ENCODE data around the gene SVIL. TPM values are rescaled to one million over a fixed set of nuclear protein-coding genes. Genes with fewer than 3 reads are reported as not detected.
"Not testable (repeated sequence)": the region's sequence is repeated elsewhere in the genome, so short reads cannot be mapped to it uniquely, and the experiment has no call there.

Gene SVIL
- polyA plus RNA-seq, 1 experiment = 5.7 TPM

GRCh38 chr10:29563420-29564035 lies 71.2 kb downstream of the SVIL start:
- no peak overlapping the region for H3K4me3 ChIP-seq (ENCODE audit: low read depth, low read length)
- ChIA-PET POLR2A (no interaction called here), CTCF (interaction anchor here (1.0 kb wide), 1 partner anchor 28 kb away, joined by 4 read pairs; no protein-coding TSS in a partner anchor)
- no peak for TF ChIP-seq CTCF (IDR thresholded peaks at IDR 0.05; ENCODE audit: insufficient read depth, low read depth, low read length)
- no peak for DNase-seq (ENCODE audit: low read depth)
- no peaks in the 10 kb centered on the region for H3K27me3 ChIP-seq (ENCODE audit: control insufficient read depth, insufficient read depth, low read length)
- no peaks in the 10 kb centered on the region for H3K36me3 ChIP-seq (ENCODE audit: control insufficient read depth, insufficient read depth, low read length)

GRCh38 chr10:29563006-29563405 lies 71.8 kb downstream of the SVIL start:
- CTCF ChIA-PET = interaction anchor here (1.0 kb wide), 1 partner anchor 28 kb away, joined by 4 read pairs; no protein-coding TSS in a partner anchor
- POLR2A ChIA-PET = not testable (repeated sequence)

GRCh38 chr10:29559996-29560395 lies 74.8 kb downstream of the SVIL start:
- CTCF ChIA-PET = interaction anchor here (0.5 to 1.1 kb wide), 3 partner anchors 10 to 164 kb away, joined by 3 read pairs; no protein-coding TSS in a partner anchor
- TF ChIP-seq CTCF (IDR thresholded peaks at IDR 0.05; ENCODE audit: insufficient read depth, low read depth, low read length) = no peak
- no peak for DNase-seq (ENCODE audit: low read depth)
- Histone ChIP-seq H3K4me3 (ENCODE audit: low read depth, low read length) (no peak overlapping the region), H3K27me3 (ENCODE audit: control insufficient read depth, insufficient read depth, low read length) (no peaks in the 10 kb centered on the region), H3K36me3 (ENCODE audit: control insufficient read depth, insufficient read depth, low read length) (no peaks in the 10 kb centered on the region)
- POLR2A ChIA-PET = no interaction called here

More at GRCh38 chr10:29563006-29563405, 71.8 kb downstream of the SVIL start:
- not testable (repeated sequence) for H3K27me3 ChIP-seq (ENCODE audit: control insufficient read depth, insufficient read depth, low read length); H3K4me3 ChIP-seq (ENCODE audit: low read depth, low read length); DNase-seq (ENCODE audit: low read depth); H3K36me3 ChIP-seq (ENCODE audit: control insufficient read depth, insufficient read depth, low read length)

GRCh38 chr10:29557665-29558064 lies 77.1 kb downstream of the SVIL start:
- Histone ChIP-seq H3K4me3 (ENCODE audit: low read depth, low read length) (no peak overlapping the region), H3K27me3 (ENCODE audit: control insufficient read depth, insufficient read depth, low read length) (no peaks in the 10 kb centered on the region), H3K36me3 (ENCODE audit: control insufficient read depth, insufficient read depth, low read length) (no peaks in the 10 kb centered on the region)
- POLR2A ChIA-PET = no interaction called here
- TF ChIP-seq CTCF (IDR thresholded peaks at IDR 0.05; ENCODE audit: insufficient read depth, low read depth, low read length) = no peak
- CTCF ChIA-PET = interaction anchor here (0.7 to 1.3 kb wide), 5 partner anchors 10 to 40 kb away, joined by 3 read pairs; no protein-coding TSS in a partner anchor
- no peak for DNase-seq (ENCODE audit: low read depth)

GRCh38 chr10:29555746-29556481 lies 78.9 kb downstream of the SVIL start:
- POLR2A ChIA-PET = no interaction called here
- Histone ChIP-seq H3K36me3 (ENCODE audit: control insufficient read depth, insufficient read depth, low read length) (no peaks in the 10 kb centered on the region; the same call in 1 of the 2 replicates), H3K4me3 (ENCODE audit: low read depth, low read length) (no peak overlapping the region), H3K27me3 (ENCODE audit: control insufficient read depth, insufficient read depth, low read length) (no peaks in the 10 kb centered on the region)
- CTCF ChIA-PET = interaction anchor here (1.6 to 5.3 kb wide), 4 partner anchors 15 to 303 kb away, joined by 4 to 19 read pairs (median 6); no protein-coding TSS in a partner anchor
- peak; percentile 39 for DNase-seq (ENCODE audit: low read depth)
- TF ChIP-seq CTCF (IDR thresholded peaks at IDR 0.05; ENCODE audit: insufficient read depth, low read depth, low read length) = no peak

All from BJ (cell line).